ENCODE results near the gene ZNF778. TPM values are rescaled to one million over a fixed set of nuclear protein-coding genes. Genes with fewer than 3 reads are reported as not detected.

Gene ZNF778
- total and polyA plus RNA-seq, 10 of the 15 experiments (the other 5 are each of a cell fraction or from before 2014, with no cell fraction given): 0.20 to 9.7 (median 4.1) TPM

- RAD21 ChIA-PET (ENCODE audit: unreplicated experiment): no interaction called here
- POLR2A ChIA-PET: interaction anchor here (0.6 kb wide), 1 partner anchor 114 kb away, joined by 9 read pairs; no protein-coding TSS in a partner anchor
- no TSS peak for BruUV-seq (replicated peaks)
Measured at GRCh38 chr16:89253548-89254287, 36.2 kb downstream of the ZNF778 start.

More at GRCh38 chr16:89253548-89254287, 36.2 kb downstream of the ZNF778 start:
- ChIA-PET CTCF (no interaction called here), SMC1A (ENCODE audit: uncharacterized antibody, unreplicated experiment) (no interaction called here)
- no peaks in the 10 kb centered on the region for H3K36me3 ChIP-seq (ENCODE audit: control insufficient read depth in 2 of 2, insufficient read depth in 2 of 2, low read length in 1 of 2)
- no peak overlapping the region for H3K4me3 ChIP-seq
- no peak for DNase-seq (ENCODE audit: low read depth, low spot score)
- H3K9ac ChIP-seq (ENCODE audit: control insufficient read depth, insufficient read depth, low read length): no peak overlapping the region
- H2AFZ ChIP-seq (ENCODE audit: control insufficient read depth, low read depth, low read length): no peak overlapping the region
- TF ChIP-seq HDGF (IDR thresholded peaks at IDR 0.05) (no peak), SPI1 (IDR thresholded peaks at IDR 0.05; ENCODE audit: borderline replicate concordance, insufficient read depth, low read depth, low read length) (peak; percentile 52; the same call in 1 of the 2 replicates), MLLT1 (IDR thresholded peaks at IDR 0.05) (no peak)
- 71% methylated on average over 10 of the region's 10 CpGs for WGBS (ENCODE audit: insufficient coverage, insufficient replicate concordance, low lambda C conversion rate, missing lambda C conversion rate)
- in situ Hi-C loops (cut with MboI) (no loop called here), intact Hi-C loops (cut with micrococcal nuclease; ENCODE audit: unreplicated experiment) (no loop called here)
- no peaks in the 10 kb centered on the region for H3K4me1 ChIP-seq (ENCODE audit: control insufficient read depth, insufficient read depth, low read length)
- no peaks in the 10 kb centered on the region; a peak in 2 of 4 replicates for H3K27me3 ChIP-seq (replicated peaks in 1 of 2; ENCODE audit: control insufficient read depth in 2 of 2, insufficient read depth in 2 of 2, low read length in 1 of 2)
- no peak for FAIRE-seq
- no peak for ATAC-seq
- no peak overlapping the region for H3K27ac ChIP-seq (ENCODE audit: control insufficient read depth, insufficient read depth)
- H4K20me1 ChIP-seq (ENCODE audit: control insufficient read depth, insufficient read depth): no peaks in the 10 kb centered on the region
- no peak overlapping the region for H3K4me2 ChIP-seq (ENCODE audit: control insufficient read depth, insufficient read depth)
- peaks cover 4% of the 10 kb centered on the region for H3K9me3 ChIP-seq (replicated peaks; ENCODE audit: control insufficient read depth, insufficient read depth, low read length)
- H3K79me2 ChIP-seq (ENCODE audit: control insufficient read depth, insufficient read depth, low read length): no peaks in the 10 kb centered on the region

Measured in GM12878 (cell line).